ENCODE measurements around the gene ADPGK.
"Not testable (repeated sequence)": the region's sequence is repeated elsewhere in the genome, so short reads cannot be mapped to it uniquely, and the experiment has no call there.

Gene ADPGK

DNA sequence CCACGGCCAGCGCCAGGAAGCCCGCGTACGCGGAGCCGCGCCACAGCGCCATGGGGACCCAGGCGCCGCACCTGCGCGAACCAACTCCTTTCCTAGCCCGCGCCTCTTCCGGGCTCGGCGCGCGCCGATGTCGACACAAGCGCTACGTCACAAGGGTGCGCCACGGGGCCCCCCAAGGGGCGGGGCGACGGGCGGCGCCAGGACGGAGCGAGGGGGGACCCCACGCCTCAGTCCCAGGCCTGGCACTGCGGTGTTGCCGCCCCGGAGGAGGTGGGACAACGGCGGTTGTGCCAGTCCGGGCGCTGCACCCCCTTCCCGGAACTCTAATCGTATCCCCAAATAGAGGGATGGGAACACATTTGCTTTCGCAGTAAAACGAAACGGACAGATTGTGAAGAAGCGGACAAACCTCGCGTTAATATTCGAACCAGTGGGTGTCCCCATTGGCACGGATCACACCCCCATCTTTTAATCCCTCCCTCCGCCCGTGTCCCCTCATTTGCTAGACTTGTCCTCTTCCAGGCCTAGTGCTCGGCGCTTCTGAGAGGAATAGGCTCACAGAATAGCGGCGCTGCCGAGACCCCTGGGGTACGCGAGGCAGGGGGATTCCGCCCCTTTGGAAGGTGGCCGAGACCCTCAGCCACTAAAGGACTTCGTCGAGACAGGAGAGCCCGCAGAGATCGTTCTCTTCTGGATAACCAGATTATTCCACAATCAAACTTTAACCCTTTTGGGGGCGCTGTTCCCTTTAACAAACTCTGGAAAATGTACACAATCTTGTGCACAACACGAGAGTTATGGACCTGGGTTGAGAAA is at the start of gene ADPGK:
ADPGK (minus strand) TSS at position 119 of the 816 bp plus-strand sequence; CDS start at position 52, 67 bp downstream.
- DNase-seq: peak; percentile 55

GRCh38 chr15:72827226-72827625 is 43.7 kb upstream of the ADPGK start:
- DNase-seq: no peak

DNA sequence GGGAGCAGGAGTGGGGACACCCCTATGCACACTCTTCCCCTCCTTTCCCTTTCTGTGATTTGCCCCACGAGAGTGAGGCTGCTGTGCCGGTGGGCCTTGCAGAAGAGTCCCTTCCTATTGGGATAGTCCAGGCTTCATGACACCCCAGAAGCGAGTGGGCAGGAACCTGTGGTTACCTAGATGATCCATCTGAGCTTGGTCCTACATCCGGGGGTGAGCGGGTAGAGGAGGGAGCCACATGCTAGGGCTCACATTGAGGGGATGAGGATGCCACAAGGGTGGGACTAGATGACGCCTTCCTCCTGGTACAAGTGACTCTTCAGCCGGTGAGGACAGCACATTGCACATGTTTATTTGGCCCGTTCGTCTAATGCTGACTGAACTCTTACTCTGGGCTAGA is 43.1 kb upstream of the ADPGK start:
- no peak for DNase-seq

DNA sequence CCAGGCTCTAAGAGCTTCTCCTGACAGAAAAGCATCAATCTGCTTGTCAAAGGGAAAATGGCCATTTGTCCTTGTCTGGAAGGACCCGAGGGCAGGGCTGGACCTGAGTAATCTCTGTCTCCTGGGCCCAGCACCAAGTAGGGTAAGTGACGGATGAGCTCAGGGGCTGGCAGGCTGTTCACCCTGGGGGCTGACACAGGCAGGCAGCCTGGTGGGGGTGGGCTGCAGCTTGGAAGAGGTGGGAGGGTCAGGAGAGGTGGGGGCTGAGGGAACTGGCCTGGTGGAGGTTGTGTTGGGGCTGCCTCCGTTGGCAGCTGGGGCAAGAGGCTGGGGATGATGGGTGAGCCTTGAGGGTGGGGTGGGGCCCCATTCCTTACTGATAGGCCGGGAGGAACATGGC is 42.3 kb upstream of the ADPGK start:
- no peak for DNase-seq

- DNase-seq: no peak
Observed at GRCh38 chr15:72824781-72825180, 41.2 kb upstream of the ADPGK start.

GRCh38 chr15:72824112-72824511 is 40.6 kb upstream of the ADPGK start:
- no peak for DNase-seq

DNA sequence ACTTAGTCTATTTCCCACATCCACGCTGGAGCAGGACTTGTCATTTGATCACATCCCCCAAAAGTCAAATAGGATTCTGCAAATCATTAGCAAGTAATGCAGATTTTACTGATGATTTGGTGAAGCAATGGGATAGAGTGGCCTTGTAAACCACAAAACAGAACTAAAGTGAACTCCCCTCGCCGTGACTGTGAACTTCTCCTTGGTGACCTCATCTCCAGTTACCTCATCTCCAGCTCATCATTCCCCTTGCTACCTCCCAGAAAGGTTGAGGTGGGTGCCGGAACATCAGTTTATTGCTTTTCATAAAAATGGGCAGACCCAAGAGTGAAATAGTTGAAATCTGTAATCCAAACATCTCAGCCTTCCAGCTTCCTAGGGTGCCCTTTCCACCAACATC is 36.7 kb upstream of the ADPGK start:
- no peak for DNase-seq

GRCh38 chr15:72818632-72819031 is 35.1 kb upstream of the ADPGK start:
- DNase-seq: no peak

DNA sequence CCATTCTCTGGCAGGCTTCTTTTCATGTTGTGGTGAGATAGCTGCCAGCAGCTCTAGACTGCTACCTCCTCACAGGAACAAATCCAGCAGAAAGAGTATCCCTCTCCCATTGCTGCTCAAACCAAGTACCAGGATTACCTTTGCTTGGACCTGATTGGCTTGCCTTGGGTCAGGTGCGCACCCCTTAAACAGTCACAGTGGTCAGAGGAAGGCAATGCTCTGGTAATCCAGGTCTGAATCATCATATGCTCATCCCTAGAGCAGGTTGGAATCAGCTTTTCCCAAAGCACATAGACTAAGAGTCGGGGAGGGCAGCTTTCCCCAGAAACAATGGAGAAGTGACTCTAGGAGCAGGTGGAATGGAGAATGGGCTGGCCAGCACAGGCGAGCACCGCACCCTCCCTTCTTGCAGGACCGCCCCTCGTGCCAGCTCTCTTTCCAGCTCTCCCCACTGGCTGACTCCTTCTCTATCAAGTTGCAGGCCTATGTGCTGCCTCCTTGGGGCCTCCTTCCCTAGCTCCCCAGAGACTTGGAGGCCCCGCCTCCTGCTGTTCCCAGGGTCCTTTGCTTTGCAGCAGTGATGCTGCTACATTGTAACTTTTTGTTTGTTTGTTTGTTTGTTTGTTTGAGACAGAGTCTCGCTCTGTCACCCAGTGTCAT is 29.9 kb upstream of the ADPGK start:
- no peak for DNase-seq

- no peak for DNase-seq
Observed at GRCh38 chr15:72809329-72809728, 25.8 kb upstream of the ADPGK start.

- not testable (repeated sequence) for DNase-seq
Observed at GRCh38 chr15:72807346-72807745, 23.8 kb upstream of the ADPGK start.

DNA sequence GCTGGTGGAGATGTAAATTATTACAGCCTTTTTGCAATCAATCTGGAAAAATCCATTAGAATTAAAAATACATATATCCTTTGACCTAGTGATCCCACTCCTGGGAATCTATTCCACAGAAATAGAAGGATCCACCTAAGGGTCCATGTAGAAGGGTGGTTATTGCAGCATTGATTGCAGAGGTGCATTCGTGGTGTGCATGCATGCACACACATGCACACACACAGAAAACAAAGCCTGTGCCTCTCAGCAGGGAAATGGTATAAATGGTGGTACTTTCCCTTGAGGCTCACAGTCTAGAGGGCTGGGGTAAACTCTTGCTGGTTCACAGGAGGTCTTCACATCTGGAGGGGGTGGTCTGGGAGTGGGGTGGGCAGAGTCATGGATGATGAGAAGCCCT is 19.4 kb upstream of the ADPGK start:
- no peak for DNase-seq

GRCh38 chr15:72801590-72802325 is 18.2 kb upstream of the ADPGK start:
- DNase-seq: no peak

DNA sequence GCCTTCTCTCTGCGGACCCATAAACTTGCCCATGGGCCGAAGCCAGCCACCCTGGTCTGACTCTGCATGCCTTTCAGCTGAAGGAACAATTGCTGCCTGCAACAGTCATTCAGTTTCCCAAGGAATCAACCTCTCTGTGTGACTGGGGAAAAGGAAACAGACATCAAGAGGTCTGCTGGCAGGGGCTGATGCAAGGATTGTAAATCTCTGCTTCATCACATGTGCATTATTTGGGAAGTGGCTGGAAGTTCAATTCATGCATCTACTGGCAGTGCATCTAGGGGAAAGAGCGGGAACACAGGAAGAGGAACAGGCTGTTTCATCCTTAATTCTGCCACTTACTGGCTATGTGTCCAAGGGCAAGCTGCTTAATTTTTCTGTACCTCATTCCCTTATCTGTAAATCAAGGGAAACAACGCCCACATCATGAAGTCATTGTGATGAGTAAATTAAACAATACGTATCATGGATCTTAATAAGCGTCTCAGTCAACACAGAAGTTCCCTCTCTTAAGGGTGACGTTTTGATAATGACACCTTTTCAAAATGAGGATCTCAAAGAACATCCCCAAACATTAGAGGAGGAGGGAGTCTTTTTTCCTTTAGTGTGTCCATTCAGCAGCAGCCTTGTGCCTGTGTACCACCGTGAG is 17.4 kb upstream of the ADPGK start:
- DNase-seq: no peak

GRCh38 chr15:72797834-72798233 is 14.3 kb upstream of the ADPGK start:
- DNase-seq: no peak

- no peak for DNase-seq
Observed at GRCh38 chr15:72797338-72797689, 13.8 kb upstream of the ADPGK start.

- no peak for DNase-seq
Observed at GRCh38 chr15:72796515-72797337, 13.2 kb upstream of the ADPGK start.

DNA sequence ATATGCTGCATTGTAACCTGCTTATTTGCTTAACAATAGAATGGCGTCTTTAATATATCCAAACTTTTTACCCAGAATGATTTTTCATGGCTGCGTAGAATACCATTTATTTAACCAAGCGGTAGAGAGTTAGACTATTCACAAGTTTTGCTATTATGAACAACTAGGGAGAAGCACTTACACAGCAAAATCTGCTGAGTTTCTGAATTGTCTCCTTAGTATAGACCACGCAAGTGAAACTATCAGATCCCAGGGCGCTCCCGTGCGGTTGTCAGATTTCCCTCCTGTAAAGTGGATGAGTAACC is 12.6 kb upstream of the ADPGK start:
- no peak for DNase-seq

GRCh38 chr15:72793766-72794660 is 10.5 kb upstream of the ADPGK start:
- DNase-seq: no peak

DNA sequence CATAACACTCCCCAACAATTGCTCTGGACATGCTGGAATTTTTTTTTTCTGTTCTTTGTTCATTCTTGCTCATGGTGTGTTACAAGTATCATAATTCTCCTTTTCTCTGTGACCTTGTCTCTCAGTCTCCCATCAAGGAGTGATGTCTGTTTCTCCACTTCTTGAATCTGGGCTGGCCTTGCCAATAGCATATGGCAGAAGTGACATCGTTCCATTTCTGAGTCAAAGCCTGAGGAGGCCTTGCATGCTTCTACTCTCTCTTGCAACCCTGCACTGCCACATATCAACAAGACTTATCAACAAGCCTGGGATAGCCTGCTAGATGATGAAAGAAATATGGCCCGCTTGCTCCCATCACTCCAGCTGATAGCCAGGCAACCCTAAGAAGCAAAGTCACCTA is 8.9 kb upstream of the ADPGK start:
- DNase-seq: no peak

DNA sequence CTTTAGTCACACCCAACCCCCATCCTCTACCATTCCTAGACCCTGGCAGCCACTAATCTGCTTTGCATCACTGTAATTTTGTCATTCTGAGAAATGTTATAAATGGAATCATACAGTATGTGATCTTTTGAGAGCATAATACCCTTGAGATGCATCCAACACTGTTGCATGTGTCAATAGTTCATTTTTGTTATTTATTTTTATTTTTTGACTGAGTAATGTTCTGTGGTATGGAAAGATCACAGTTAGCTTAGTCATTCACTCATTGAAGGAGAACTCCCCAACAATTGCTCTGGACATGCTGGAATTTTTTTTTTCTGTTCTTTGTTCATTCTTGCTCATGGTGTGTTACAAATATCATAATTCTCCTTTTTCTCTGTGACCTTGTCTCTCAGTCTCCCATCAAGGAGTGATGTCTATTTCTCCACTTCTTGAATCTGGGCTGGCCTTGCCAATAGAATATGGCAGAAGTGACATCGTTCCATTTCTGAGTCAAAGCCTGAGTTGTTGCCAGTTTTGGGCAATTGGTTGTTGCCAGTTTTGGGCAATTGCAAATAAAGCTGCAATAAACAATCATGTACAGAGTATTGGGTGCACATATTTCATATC is 6.8 kb upstream of the ADPGK start:
- DNase-seq: no peak

Data from cortex of kidney (tissue), 1 donor.